Nephron (organoid): ENCODE measurements around the gene SPAG17.
A peak's percentile ranks its signal among the peaks of the same experiment; 100 is the strongest.

Source experiments
- H3K27ac Mint-ChIP-seq, 3 experiments: 2 replicates each; pipeline ENCODE4 v1.8.0; 2020; ENCODE audit warnings: mixed read lengths in 3 of 3, mild to moderate bottlenecking in 2 of 3, moderate library complexity in 1 of 3
- H3K27me3 Mint-ChIP-seq: 2 replicates; pipeline ENCODE4 v1.8.0; 2021; ENCODE audit warnings: low read depth, mild to moderate bottlenecking, moderate library complexity, mixed read lengths
- H3K36me3 Mint-ChIP-seq: 2 replicates; pipeline ENCODE4 v1.8.0; 2020; ENCODE audit warnings: low read depth, mixed read lengths
- H3K4me1 Mint-ChIP-seq: 2 replicates; pipeline ENCODE4 v1.8.0; 2020; ENCODE audit warnings: mixed read lengths
- H3K4me3 Mint-ChIP-seq, 3 experiments: 2 replicates each; pipeline ENCODE4 v1.8.0; 2020; ENCODE audit warnings: mild to moderate bottlenecking in 3 of 3, mixed read lengths in 3 of 3, moderate library complexity in 2 of 3
- H3K9me3 Mint-ChIP-seq: 2 replicates; pipeline ENCODE4 v1.8.0; 2020; ENCODE audit warnings: mixed read lengths
- CTCF ChIP-seq, 3 experiments: fragments of 200-600 bp; sonication (generic); IDR thresholded peaks; one replicate each; pipeline ENCODE4 v1.5.0; 2021; ENCODE audit warnings: antibody characterized with exemption in 3 of 3; ENCODE audit not compliant: unreplicated experiment in 3 of 3

The SPAG17 gene

GRCh38 chr1:117971777-117972176, 213.3 kb downstream of the SPAG17 start:
- Mint-ChIP-seq H3K27me3 (no peaks in the 10 kb centered on the region), H3K4me1 (peaks cover 16% of the 10 kb centered on the region)

GRCh38 chr1:117970252-117970651, 214.8 kb downstream of the SPAG17 start:
- TF ChIP-seq CTCF (IDR thresholded peaks at IDR 0.05; ENCODE audit: unreplicated experiment in 3 of 3), result no peak
- H3K27ac Mint-ChIP-seq, result peak overlapping the region in 2 of 3 experiments; percentile 9 to 61
- H3K36me3 Mint-ChIP-seq, result peaks cover 10% of the 10 kb centered on the region
- H3K9me3 Mint-ChIP-seq, result no peaks in the 10 kb centered on the region
- peaks cover 20% of the 10 kb centered on the region for H3K4me1 Mint-ChIP-seq
- no peaks in the 10 kb centered on the region for H3K27me3 Mint-ChIP-seq
- no peak overlapping the region for H3K4me3 Mint-ChIP-seq

More at GRCh38 chr1:117971777-117972176, 213.3 kb downstream of the SPAG17 start:
- no peak overlapping the region for H3K27ac Mint-ChIP-seq
- H3K9me3 Mint-ChIP-seq, result no peaks in the 10 kb centered on the region
- no peak overlapping the region for H3K4me3 Mint-ChIP-seq
- peaks cover 4% of the 10 kb centered on the region for H3K36me3 Mint-ChIP-seq
- TF ChIP-seq CTCF (IDR thresholded peaks at IDR 0.05; ENCODE audit: unreplicated experiment in 3 of 3), result no peak

GRCh38 chr1:117967881-117968280, 217.1 kb downstream of the SPAG17 start:
- peak overlapping the region; percentile 29 to 76 (median 62) for H3K27ac Mint-ChIP-seq
- H3K9me3 Mint-ChIP-seq, result no peaks in the 10 kb centered on the region
- H3K4me1 Mint-ChIP-seq, result peaks cover 20% of the 10 kb centered on the region
- TF ChIP-seq CTCF (IDR thresholded peaks at IDR 0.05; ENCODE audit: unreplicated experiment in 3 of 3), result no peak
- peak overlapping the region in 1 of 3 experiments; percentile 10 for H3K4me3 Mint-ChIP-seq
- no peaks in the 10 kb centered on the region for H3K27me3 Mint-ChIP-seq
- peaks cover 11% of the 10 kb centered on the region for H3K36me3 Mint-ChIP-seq

- peak in 1 of 3 experiments; percentile 17 for TF ChIP-seq CTCF (IDR thresholded peaks at IDR 0.05; ENCODE audit: unreplicated experiment in 3 of 3)
- peak overlapping the region in 1 of 3 experiments; percentile 10 for H3K4me3 Mint-ChIP-seq
- H3K27ac Mint-ChIP-seq, result peak overlapping the region; percentile 29 to 76 (median 62)
These were observed 217.6 kb downstream of the SPAG17 start for GRCh38 chr1:117967477-117967876.

GRCh38 chr1:117964290-117965038, 220.6 kb downstream of the SPAG17 start:
- TF ChIP-seq CTCF (IDR thresholded peaks at IDR 0.05; ENCODE audit: unreplicated experiment in 3 of 3), result no peak
- no peaks in the 10 kb centered on the region for H3K27me3 Mint-ChIP-seq
- H3K36me3 Mint-ChIP-seq, result peaks cover 14% of the 10 kb centered on the region
- H3K4me1 Mint-ChIP-seq, result peaks cover 20% of the 10 kb centered on the region
- H3K27ac Mint-ChIP-seq, result no peak overlapping the region
- no peak overlapping the region for H3K4me3 Mint-ChIP-seq
- H3K9me3 Mint-ChIP-seq, result no peaks in the 10 kb centered on the region

More at GRCh38 chr1:117967477-117967876, 217.6 kb downstream of the SPAG17 start:
- Mint-ChIP-seq H3K36me3 (peaks cover 11% of the 10 kb centered on the region), H3K4me1 (peaks cover 20% of the 10 kb centered on the region), H3K27me3 (no peaks in the 10 kb centered on the region), H3K9me3 (no peaks in the 10 kb centered on the region)

GRCh38 chr1:117959364-117959763, 225.7 kb downstream of the SPAG17 start:
- TF ChIP-seq CTCF (IDR thresholded peaks at IDR 0.05; ENCODE audit: unreplicated experiment in 3 of 3), result no peak
- no peaks in the 10 kb centered on the region for H3K4me1 Mint-ChIP-seq
- no peaks in the 10 kb centered on the region for H3K9me3 Mint-ChIP-seq
- H3K4me3 Mint-ChIP-seq, result no peak overlapping the region
- no peak overlapping the region for H3K27ac Mint-ChIP-seq
- no peaks in the 10 kb centered on the region for H3K27me3 Mint-ChIP-seq
- peaks cover 43% of the 10 kb centered on the region for H3K36me3 Mint-ChIP-seq
